ENCODE data around the gene MMP14.

The MMP14 gene

GRCh38 chr14:22811722-22812121 lies 24.7 kb upstream of the MMP14 start:
- Histone ChIP-seq H3K9me3 (ENCODE audit: severe bottlenecking) (no peaks in the 10 kb centered on the region), H3K27ac (no peak overlapping the region), H3K27me3 (ENCODE audit: insufficient read depth, low read depth, severe bottlenecking) (peaks cover 6% of the 10 kb centered on the region), H3K36me3 (no peaks in the 10 kb centered on the region), H3K4me3 (ENCODE audit: low read depth, low read length) (no peak overlapping the region)
- no peak for DNase-seq
- TF ChIP-seq, protein P1, sequence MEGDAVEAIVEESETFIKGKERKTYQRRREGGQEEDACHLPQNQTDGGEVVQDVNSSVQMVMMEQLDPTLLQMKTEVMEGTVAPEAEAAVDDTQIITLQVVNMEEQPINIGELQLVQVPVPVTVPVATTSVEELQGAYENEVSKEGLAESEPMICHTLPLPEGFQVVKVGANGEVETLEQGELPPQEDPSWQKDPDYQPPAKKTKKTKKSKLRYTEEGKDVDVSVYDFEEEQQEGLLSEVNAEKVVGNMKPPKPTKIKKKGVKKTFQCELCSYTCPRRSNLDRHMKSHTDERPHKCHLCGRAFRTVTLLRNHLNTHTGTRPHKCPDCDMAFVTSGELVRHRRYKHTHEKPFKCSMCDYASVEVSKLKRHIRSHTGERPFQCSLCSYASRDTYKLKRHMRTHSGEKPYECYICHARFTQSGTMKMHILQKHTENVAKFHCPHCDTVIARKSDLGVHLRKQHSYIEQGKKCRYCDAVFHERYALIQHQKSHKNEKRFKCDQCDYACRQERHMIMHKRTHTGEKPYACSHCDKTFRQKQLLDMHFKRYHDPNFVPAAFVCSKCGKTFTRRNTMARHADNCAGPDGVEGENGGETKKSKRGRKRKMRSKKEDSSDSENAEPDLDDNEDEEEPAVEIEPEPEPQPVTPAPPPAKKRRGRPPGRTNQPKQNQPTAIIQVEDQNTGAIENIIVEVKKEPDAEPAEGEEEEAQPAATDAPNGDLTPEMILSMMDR (IDR thresholded peaks at IDR 0.05; ENCODE audit: low read depth, low read length), result no peak

DNA sequence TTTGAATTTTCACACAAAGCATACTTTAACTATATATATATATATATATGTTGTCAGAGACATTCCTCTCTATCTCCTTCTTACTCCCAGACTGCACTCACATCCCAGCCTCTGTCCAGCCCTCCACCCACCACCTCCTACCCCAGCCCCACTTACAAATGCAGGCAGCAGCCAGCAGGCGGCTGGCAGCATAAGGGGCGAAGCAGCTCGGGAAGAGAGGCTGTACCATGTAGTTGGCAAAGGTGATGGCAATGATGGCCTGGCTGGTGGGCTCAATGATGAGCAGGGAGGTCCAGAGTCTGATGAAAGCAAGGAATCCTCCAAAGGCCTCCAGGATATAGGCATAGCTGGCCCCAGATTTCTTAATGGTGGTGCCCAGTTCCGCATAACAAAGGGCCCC lies 23.6 kb upstream of the MMP14 start:
- H3K36me3 ChIP-seq, result no peaks in the 10 kb centered on the region
- H3K27me3 ChIP-seq (ENCODE audit: insufficient read depth, low read depth, severe bottlenecking), result peaks cover 6% of the 10 kb centered on the region
- TF ChIP-seq, protein P1 (IDR thresholded peaks at IDR 0.05; ENCODE audit: low read depth, low read length), result no peak
- no peak overlapping the region for H3K4me3 ChIP-seq (ENCODE audit: low read depth, low read length)
- no peaks in the 10 kb centered on the region for H3K9me3 ChIP-seq (ENCODE audit: severe bottlenecking)
- no peak for DNase-seq
- no peak overlapping the region for H3K27ac ChIP-seq

DNA sequence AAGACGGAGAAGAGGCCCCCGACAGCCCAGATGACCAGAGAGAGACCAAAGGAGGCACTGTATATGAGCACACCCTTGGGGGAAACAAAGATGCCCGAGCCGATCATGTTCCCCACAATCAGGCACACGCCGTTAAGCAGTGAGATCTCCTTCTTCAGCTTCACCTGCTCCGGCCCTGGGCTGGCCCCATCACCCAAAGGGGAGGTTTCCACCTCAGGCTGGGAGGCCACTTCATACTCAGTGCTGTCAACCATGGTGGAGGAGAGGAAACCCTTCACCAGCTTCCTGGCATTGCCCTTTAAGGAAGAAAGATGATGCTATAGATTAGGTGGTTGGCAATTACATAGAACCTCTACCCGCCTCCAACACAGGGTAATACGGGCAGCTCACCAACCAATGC lies 23.2 kb upstream of the MMP14 start:
- TF ChIP-seq, protein P1 (IDR thresholded peaks at IDR 0.05; ENCODE audit: low read depth, low read length), result no peak
- H3K27ac ChIP-seq, result no peak overlapping the region
- peaks cover 4% of the 10 kb centered on the region for H3K27me3 ChIP-seq (ENCODE audit: insufficient read depth, low read depth, severe bottlenecking)
- H3K9me3 ChIP-seq (ENCODE audit: severe bottlenecking), result no peaks in the 10 kb centered on the region
- DNase-seq, result no peak
- H3K4me3 ChIP-seq (ENCODE audit: low read depth, low read length), result no peak overlapping the region
- H3K36me3 ChIP-seq, result no peaks in the 10 kb centered on the region

- Histone ChIP-seq H3K27ac (no peak overlapping the region), H3K9me3 (ENCODE audit: severe bottlenecking) (no peaks in the 10 kb centered on the region), H3K27me3 (ENCODE audit: insufficient read depth, low read depth, severe bottlenecking) (peaks cover 3% of the 10 kb centered on the region), H3K4me3 (ENCODE audit: low read depth, low read length) (no peak overlapping the region), H3K36me3 (no peaks in the 10 kb centered on the region)
- no peak for DNase-seq
- TF ChIP-seq, protein P1 (IDR thresholded peaks at IDR 0.05; ENCODE audit: low read depth, low read length), result no peak
Observed at GRCh38 chr14:22814373-22814772, 22.0 kb upstream of the MMP14 start.

DNA sequence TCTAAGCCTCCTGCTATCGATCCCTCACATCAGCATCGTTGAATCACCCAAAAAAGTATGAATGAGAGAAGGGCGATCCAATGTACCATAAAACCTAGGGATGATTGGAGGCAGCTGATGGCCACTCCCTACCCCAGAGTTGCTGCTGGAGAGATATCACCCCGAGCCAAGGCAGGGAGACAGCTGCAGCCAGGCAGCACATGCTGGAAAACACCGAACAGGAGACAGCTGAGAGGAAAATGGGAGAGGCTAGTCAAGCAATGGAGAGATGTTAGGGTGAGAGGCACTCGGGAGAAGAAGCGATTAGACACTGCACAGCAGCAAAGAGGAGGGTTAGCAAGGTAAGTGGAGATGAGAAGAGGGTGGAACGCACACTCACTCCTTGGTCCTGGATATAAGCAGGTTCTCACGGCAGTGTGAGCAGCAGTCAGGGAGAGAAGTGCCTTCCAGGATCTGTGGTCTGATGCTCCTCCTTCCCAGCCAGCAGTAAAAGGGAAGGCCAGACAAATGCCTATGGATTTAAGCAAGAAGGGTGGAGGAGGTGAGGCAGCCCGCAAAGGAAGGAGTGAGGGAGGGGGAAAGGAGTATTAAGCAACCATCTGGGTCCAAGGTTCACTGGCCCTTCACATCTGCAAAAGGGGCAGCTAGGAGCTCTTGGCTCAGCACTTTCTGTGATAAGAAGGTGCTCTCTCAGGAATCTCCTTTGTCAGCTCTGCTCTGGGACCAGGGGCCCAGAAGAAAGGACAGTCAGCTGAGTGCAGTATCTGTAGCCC lies 21.3 kb upstream of the MMP14 start, which contains the start of gene SLC7A7:
TSS of gene SLC7A7 (minus strand) at position 495 of the 773 bp plus-strand sequence. CDS start 2,037 bp downstream, outside the sequence.
- TF ChIP-seq, protein P1 (IDR thresholded peaks at IDR 0.05; ENCODE audit: low read depth, low read length), result no peak
- no peak for DNase-seq
- Histone ChIP-seq H3K27ac (no peak within 1 kb of the TSS), H3K4me3 (ENCODE audit: low read depth, low read length) (no peak within 1 kb of the TSS), H3K27me3 (ENCODE audit: insufficient read depth, low read depth, severe bottlenecking) (peaks cover 3% of the 10 kb centered on the region), H3K36me3 (no peaks in the 10 kb centered on the region), H3K9me3 (ENCODE audit: severe bottlenecking) (no peaks in the 10 kb centered on the region)

Measured in WERI-Rb-1 (cell line).